GM18519 (cell line): ENCODE measurements around the gene NECTIN1.

Source experiments
- ATAC-seq: cut with Tn5 transposase; IDR thresholded peaks from one replicate; pipeline ENCODE4 v1.9.1; 2021; ENCODE audit warnings: mild to moderate bottlenecking, moderate library complexity; ENCODE audit not compliant: unreplicated experiment, low FRiP score

Gene NECTIN1

GRCh38 chr11:119624629-119625028, 104.4 kb downstream of the NECTIN1 start:
- no peak for ATAC-seq

- ATAC-seq = no peak
These were observed 104.8 kb downstream of the NECTIN1 start for GRCh38 chr11:119624102-119624615.

GRCh38 chr11:119623682-119624081, 105.3 kb downstream of the NECTIN1 start:
- no peak for ATAC-seq

GRCh38 chr11:119622454-119623143, 106.4 kb downstream of the NECTIN1 start:
- ATAC-seq = no peak

- no peak for ATAC-seq
These were observed 109.3 kb downstream of the NECTIN1 start for GRCh38 chr11:119619665-119620064.

GRCh38 chr11:119618208-119618909, 110.6 kb downstream of the NECTIN1 start:
- no peak for ATAC-seq

GRCh38 chr11:119617340-119617713, 111.7 kb downstream of the NECTIN1 start:
- no peak for ATAC-seq

GRCh38 chr11:119616586-119617339, 112.2 kb downstream of the NECTIN1 start:
- ATAC-seq = no peak

- no peak for ATAC-seq
These were observed 113.2 kb downstream of the NECTIN1 start for GRCh38 chr11:119615882-119616196.

GRCh38 chr11:119615003-119615881, 113.8 kb downstream of the NECTIN1 start:
- ATAC-seq = no peak

GRCh38 chr11:119614222-119615002, 114.6 kb downstream of the NECTIN1 start:
- no peak for ATAC-seq

- ATAC-seq = no peak
These were observed 116.2 kb downstream of the NECTIN1 start for GRCh38 chr11:119612814-119613213.

- no peak for ATAC-seq
These were observed 118.1 kb downstream of the NECTIN1 start for GRCh38 chr11:119610836-119611426.

- ATAC-seq = no peak
These were observed 120.2 kb downstream of the NECTIN1 start for GRCh38 chr11:119608781-119609180.

GRCh38 chr11:119608201-119608600, 120.8 kb downstream of the NECTIN1 start:
- no peak for ATAC-seq

- ATAC-seq = no peak
These were observed 121.3 kb downstream of the NECTIN1 start for GRCh38 chr11:119607726-119608125.

GRCh38 chr11:119605137-119605665, 123.8 kb downstream of the NECTIN1 start:
- ATAC-seq = no peak

GRCh38 chr11:119602745-119603373, 126.1 kb downstream of the NECTIN1 start:
- ATAC-seq = no peak
